Measurements from ENCODE around the gene SLC13A5. TPM values are rescaled to one million over a fixed set of nuclear protein-coding genes. Genes with fewer than 3 reads are reported as not detected.

SLC13A5 gene
- total and polyA plus RNA-seq, 2 donors (not counting 1 experiment from before 2014, with no cell fraction given) = not detected

- POLR2A ChIA-PET = no interaction called here
- Histone ChIP-seq H3K9me3 (ENCODE audit: control extremely low read depth in 1 of 3, control insufficient read depth in 2 of 3, insufficient read depth in 1 of 3, low read length in 2 of 3) (no peaks in the 10 kb centered on the region), H3K9ac (ENCODE audit: low read length) (no peak overlapping the region), H3K4me1 (ENCODE audit: control insufficient read depth in 2 of 2, insufficient read depth in 2 of 2, low read length in 2 of 2) (peaks cover 9 to 30% of the 10 kb centered on the region in 2 donors), H3K36me3 (replicated peaks in 1 of 2; ENCODE audit: control extremely low read depth in 1 of 2, control insufficient read depth in 1 of 2, extremely low read depth in 1 of 2, insufficient read depth in 2 of 2, low read length in 1 of 2) (peaks cover 0 to 4% of the 10 kb centered on the region in 2 experiments), H2AFZ (ENCODE audit: insufficient read depth, low read depth, low read length, poor library complexity, severe bottlenecking) (peak overlapping the region; percentile 66), H3K4me2 (replicated peaks; ENCODE audit: low read depth, low read length, poor library complexity, severe bottlenecking) (peak overlapping the region; percentile 24), H3K27ac (ENCODE audit: low read length in 2 of 2) (no peak overlapping the region), H3K4me3 (ENCODE audit: control extremely low read depth in 1 of 5, extremely low read depth in 1 of 5, insufficient read depth in 1 of 5, low read depth in 2 of 5, low read length in 4 of 5) (no peak overlapping the region), H4K20me1 (ENCODE audit: control insufficient read depth, insufficient read depth, low read length, poor library complexity, severe bottlenecking) (no peaks in the 10 kb centered on the region), H3K79me2 (ENCODE audit: control insufficient read depth, insufficient read depth, low read length) (peaks cover 17% of the 10 kb centered on the region), H3K27me3 (replicated peaks in 1 of 4; ENCODE audit: control extremely low read depth in 1 of 4, control insufficient read depth in 3 of 4, insufficient read depth in 4 of 4, low read length in 3 of 4) (no peaks in the 10 kb centered on the region)
- DNase-seq = no peak
- Mint-ChIP-seq H3K27ac (no peak overlapping the region), H3K4me1 (peaks cover 29% of the 10 kb centered on the region), H3K27me3 (peaks cover 4% of the 10 kb centered on the region), H3K9me3 (ENCODE audit: insufficient read depth) (no peaks in the 10 kb centered on the region), H3K4me3 (no peak overlapping the region)
- 23% methylated on average over 4 of the region's 9 CpGs for WGBS (ENCODE audit: insufficient coverage)
- intact Hi-C loops (cut with micrococcal nuclease) = no loop called here
- no peak for ATAC-seq (ENCODE audit: low read depth)
- TF ChIP-seq EZH2 (IDR thresholded peaks at IDR 0.05; ENCODE audit: borderline replicate concordance, insufficient read depth, low read depth, low read length, poor library complexity, severe bottlenecking) = no peak
- TF ChIP-seq CTCF (IDR thresholded peaks at IDR 0.05) = no peak
- CTCF ChIA-PET = no interaction called here
Observed at GRCh38 chr17:6753006-6753445, 39.9 kb upstream of the SLC13A5 start.

- CTCF ChIA-PET = no interaction called here
- no peak overlapping the region for H3K27ac ChIP-seq (ENCODE audit: low read length in 2 of 2)
- Mint-ChIP-seq H3K27me3 (peaks cover 8% of the 10 kb centered on the region), H3K27ac (no peak overlapping the region), H3K4me3 (no peak overlapping the region), H3K9me3 (ENCODE audit: insufficient read depth) (no peaks in the 10 kb centered on the region), H3K4me1 (peaks cover 23% of the 10 kb centered on the region)
- no peaks in the 10 kb centered on the region for H3K9me3 ChIP-seq (ENCODE audit: control extremely low read depth in 1 of 3, control insufficient read depth in 2 of 3, insufficient read depth in 1 of 3, low read length in 2 of 3)
- POLR2A ChIA-PET = no interaction called here
- no peak overlapping the region for H3K9ac ChIP-seq (ENCODE audit: low read length)
- intact Hi-C loops (cut with micrococcal nuclease) = no loop called here
- H3K4me2 ChIP-seq (replicated peaks; ENCODE audit: low read depth, low read length, poor library complexity, severe bottlenecking) = no peak overlapping the region
- no peaks in the 10 kb centered on the region for H4K20me1 ChIP-seq (ENCODE audit: control insufficient read depth, insufficient read depth, low read length, poor library complexity, severe bottlenecking)
- no peak for DNase-seq
- no peaks in the 10 kb centered on the region for H3K36me3 ChIP-seq (replicated peaks in 1 of 2; ENCODE audit: control extremely low read depth in 1 of 2, control insufficient read depth in 1 of 2, extremely low read depth in 1 of 2, insufficient read depth in 2 of 2, low read length in 1 of 2)
- peaks cover 9 to 22% of the 10 kb centered on the region in 2 donors for H3K4me1 ChIP-seq (ENCODE audit: control insufficient read depth in 2 of 2, insufficient read depth in 2 of 2, low read length in 2 of 2)
- no peak for TF ChIP-seq EZH2 (IDR thresholded peaks at IDR 0.05; ENCODE audit: borderline replicate concordance, insufficient read depth, low read depth, low read length, poor library complexity, severe bottlenecking)
- no peak for TF ChIP-seq CTCF (IDR thresholded peaks at IDR 0.05)
- ATAC-seq (ENCODE audit: low read depth) = no peak
- no peak overlapping the region for H3K4me3 ChIP-seq (ENCODE audit: control extremely low read depth in 1 of 5, extremely low read depth in 1 of 5, insufficient read depth in 1 of 5, low read depth in 2 of 5, low read length in 4 of 5)
- H3K27me3 ChIP-seq (replicated peaks in 1 of 4; ENCODE audit: control extremely low read depth in 1 of 4, control insufficient read depth in 3 of 4, insufficient read depth in 4 of 4, low read length in 3 of 4) = no peaks in the 10 kb centered on the region
- H2AFZ ChIP-seq (ENCODE audit: insufficient read depth, low read depth, low read length, poor library complexity, severe bottlenecking) = peak overlapping the region; percentile 66
- 22% methylated on average over 3 of the region's 7 CpGs for WGBS (ENCODE audit: insufficient coverage)
- H3K79me2 ChIP-seq (ENCODE audit: control insufficient read depth, insufficient read depth, low read length) = peaks cover 13% of the 10 kb centered on the region
Observed at GRCh38 chr17:6752068-6752909, 39.1 kb upstream of the SLC13A5 start.

All from B cell (primary cell).